ENCODE measurements around the gene VSTM4.

Gene VSTM4

DNA sequence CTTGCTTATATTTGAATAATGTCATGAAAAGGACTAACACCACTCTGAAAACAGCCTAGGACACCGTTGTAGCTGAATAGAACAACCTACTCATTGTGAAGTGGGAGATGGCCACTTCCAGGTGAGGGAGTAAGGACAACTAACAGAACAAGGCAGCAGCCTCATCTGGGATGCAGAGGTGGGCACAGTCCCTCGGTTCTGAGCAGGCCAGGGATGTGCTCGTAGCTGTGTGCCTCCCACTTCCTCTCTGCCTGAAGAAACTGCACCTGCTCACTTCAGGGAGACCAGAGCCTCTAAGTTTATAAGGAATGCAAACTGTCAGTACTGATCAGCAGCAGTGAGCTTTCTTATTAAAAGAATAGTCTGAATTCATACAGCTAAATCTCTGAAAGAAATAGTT, 2.5 kb downstream of the VSTM4 start:
- H3K4me3 ChIP-seq (ENCODE audit: low read depth, low read length), result no peak overlapping the region
- no peak for DNase-seq (ENCODE audit: low read depth)
- TF ChIP-seq, protein P1, sequence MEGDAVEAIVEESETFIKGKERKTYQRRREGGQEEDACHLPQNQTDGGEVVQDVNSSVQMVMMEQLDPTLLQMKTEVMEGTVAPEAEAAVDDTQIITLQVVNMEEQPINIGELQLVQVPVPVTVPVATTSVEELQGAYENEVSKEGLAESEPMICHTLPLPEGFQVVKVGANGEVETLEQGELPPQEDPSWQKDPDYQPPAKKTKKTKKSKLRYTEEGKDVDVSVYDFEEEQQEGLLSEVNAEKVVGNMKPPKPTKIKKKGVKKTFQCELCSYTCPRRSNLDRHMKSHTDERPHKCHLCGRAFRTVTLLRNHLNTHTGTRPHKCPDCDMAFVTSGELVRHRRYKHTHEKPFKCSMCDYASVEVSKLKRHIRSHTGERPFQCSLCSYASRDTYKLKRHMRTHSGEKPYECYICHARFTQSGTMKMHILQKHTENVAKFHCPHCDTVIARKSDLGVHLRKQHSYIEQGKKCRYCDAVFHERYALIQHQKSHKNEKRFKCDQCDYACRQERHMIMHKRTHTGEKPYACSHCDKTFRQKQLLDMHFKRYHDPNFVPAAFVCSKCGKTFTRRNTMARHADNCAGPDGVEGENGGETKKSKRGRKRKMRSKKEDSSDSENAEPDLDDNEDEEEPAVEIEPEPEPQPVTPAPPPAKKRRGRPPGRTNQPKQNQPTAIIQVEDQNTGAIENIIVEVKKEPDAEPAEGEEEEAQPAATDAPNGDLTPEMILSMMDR (IDR thresholded peaks at IDR 0.05; ENCODE audit: low read depth, low read length, missing control alignments), result no peak

DNA sequence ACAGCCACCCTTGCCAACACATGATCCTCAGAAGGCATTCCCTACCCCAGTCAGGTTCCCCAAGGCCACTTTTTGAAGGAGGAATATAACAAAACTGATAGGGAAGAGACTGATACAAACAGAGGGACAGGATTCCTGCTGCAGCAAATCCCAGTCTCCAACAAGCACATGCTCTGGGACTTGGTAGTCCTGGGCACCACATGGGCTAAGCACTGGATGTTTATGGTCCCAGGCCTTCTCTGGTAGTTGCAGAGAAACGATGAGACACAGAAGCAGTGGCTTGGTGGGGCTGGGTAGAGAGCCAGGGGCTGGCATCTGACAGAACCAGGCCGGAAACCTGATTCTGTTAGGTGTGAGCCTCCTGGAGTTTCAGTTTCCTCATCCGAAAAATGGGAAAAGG, 3.2 kb downstream of the VSTM4 start:
- no peak for DNase-seq (ENCODE audit: low read depth)
- TF ChIP-seq, protein P1 (IDR thresholded peaks at IDR 0.05; ENCODE audit: low read depth, low read length, missing control alignments), result no peak
- H3K4me3 ChIP-seq (ENCODE audit: low read depth, low read length), result no peak overlapping the region

DNA sequence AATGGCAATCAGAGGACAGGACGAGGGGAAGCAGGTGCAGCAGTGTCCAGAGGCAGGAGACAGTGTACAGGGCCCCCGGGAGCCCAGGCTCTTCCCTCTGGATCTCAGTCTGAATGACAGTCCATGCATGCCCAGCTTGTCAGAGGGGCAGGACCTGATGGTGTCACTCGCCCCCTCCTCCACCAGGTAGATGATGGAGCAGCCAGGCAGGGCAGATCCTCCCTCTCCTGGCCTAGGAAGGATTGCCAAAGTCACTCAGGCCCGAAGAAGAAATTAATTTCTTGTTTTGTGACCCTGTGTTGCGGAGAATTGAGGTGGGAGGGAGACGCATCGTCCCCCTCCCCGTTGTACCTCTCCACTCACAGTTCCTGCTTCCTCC, 4.0 kb downstream of the VSTM4 start:
- H3K4me3 ChIP-seq (ENCODE audit: low read depth, low read length), result no peak overlapping the region
- TF ChIP-seq, protein P1 (IDR thresholded peaks at IDR 0.05; ENCODE audit: low read depth, low read length, missing control alignments), result no peak
- DNase-seq (ENCODE audit: low read depth), result no peak

DNA sequence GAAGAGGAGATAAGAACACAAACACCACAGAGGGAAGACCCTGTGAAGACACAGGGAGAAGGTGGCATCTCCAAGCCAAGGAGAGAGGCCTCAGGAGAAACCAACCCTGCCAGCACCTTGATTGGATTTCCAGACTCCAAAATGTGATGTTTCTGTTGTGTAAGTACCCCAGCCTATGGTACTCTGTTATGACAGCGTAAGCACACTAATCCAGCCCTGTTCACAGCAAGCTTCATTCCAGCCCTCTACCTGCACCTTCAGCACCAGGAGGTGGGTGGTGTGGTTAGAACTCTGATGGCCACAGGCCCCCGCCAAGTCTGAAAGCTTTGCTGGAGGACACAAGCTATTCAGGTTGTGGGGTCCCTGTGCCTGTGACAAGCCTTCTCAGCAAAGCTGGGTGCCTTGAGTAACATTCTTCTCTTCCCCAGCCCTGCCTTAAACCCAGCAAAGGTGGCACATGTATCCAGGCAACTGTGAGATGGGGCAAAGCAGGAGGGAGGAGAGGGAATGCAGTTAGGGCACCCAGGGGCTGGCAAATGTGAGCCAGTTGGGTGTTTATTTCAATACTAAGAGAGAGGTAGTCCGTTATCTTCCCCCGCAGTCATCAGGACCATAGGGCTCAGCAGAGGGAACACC, 4.5 kb downstream of the VSTM4 start:
- DNase-seq (ENCODE audit: low read depth), result no peak
- H3K4me3 ChIP-seq (ENCODE audit: low read depth, low read length), result no peak overlapping the region
- TF ChIP-seq, protein P1 (IDR thresholded peaks at IDR 0.05; ENCODE audit: low read depth, low read length, missing control alignments), result no peak

DNA sequence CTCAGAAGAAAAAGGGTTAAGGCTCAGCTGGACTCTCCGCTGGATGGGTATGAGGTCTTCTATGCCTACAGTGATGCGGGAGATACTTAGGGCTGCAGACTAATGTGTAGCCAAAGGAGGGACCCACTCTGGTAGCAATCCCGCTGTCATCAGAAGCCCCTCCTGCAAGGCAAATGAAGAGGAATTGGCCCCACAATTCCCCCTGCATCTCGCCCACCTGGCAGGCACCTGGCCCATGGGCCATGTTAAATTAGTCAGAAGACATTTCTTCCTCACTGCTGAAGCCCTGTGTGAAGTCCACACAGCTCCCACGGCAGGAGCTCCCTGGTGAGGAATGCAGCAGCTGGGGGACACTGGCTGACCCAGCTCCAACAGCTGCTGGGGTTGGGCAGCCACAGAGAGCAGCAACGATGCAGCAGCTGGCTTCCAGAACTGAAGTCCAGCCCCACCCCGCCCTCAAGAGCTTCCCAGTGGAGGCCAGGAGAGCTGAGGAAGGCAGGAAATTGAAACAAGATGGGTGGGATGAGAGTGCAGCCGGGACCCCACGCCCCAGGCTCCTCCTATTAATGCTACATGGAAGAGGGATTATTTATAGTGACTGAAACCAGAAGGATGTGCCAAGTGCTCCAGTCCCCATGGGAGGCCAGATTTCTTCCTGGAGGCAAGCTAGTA, 5.5 kb downstream of the VSTM4 start:
- DNase-seq (ENCODE audit: low read depth), result no peak
- TF ChIP-seq, protein P1 (IDR thresholded peaks at IDR 0.05; ENCODE audit: low read depth, low read length, missing control alignments), result no peak
- no peak overlapping the region for H3K4me3 ChIP-seq (ENCODE audit: low read depth, low read length)

DNA sequence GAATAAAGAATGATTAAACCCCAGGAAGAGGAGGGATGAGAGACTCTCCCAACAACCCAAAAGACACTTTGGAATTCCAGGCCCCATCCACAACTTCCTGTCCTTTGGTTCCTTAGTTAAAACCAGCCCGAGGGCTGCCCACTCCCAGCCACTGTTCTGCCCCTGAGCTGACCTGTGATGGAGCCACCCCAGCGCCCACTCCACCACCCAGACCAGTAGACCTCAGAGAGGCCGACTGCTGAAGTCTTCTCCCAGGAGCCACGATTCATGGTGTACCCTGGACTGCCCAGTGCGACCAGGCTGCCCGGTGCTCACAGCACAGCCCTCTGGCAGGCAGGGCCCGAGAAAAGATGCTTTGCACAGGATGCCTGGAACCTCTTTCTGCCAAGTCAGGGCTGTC, 6.7 kb downstream of the VSTM4 start:
- TF ChIP-seq, protein P1 (IDR thresholded peaks at IDR 0.05; ENCODE audit: low read depth, low read length, missing control alignments), result no peak
- no peak overlapping the region for H3K4me3 ChIP-seq (ENCODE audit: low read depth, low read length)
- DNase-seq (ENCODE audit: low read depth), result no peak

DNA sequence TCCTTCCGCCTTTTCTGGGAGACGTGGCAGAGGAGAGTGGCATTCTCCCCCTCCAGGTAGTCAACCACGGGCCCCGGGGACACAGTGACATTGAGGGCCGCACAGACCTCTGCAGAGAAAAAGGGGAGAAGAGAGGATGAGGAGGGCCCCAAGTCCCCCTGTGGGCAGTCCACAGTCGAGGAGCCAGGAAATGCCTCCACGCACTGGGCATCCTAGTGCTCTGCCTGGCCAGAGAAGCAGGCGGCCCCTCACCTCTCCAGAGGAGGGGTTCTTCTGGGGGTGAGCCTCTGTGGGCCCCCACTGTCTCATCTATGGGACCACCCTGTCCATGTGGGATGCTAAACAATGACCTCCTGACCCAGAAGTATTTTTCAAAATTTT, 7.4 kb downstream of the VSTM4 start:
- no peak overlapping the region for H3K4me3 ChIP-seq (ENCODE audit: low read depth, low read length)
- TF ChIP-seq, protein P1 (IDR thresholded peaks at IDR 0.05; ENCODE audit: low read depth, low read length, missing control alignments), result no peak
- DNase-seq (ENCODE audit: low read depth), result no peak
